ENCODE results near the gene RCN2.

The RCN2 gene

GRCh38 chr15:76936671-76937070, 5.1 kb downstream of the RCN2 start:
- TF ChIP-seq CTCF (conservative IDR thresholded peaks at IDR 0.05; ENCODE audit: low read depth, low read length): no peak
- no peak overlapping the region for H3K4me3 ChIP-seq (ENCODE audit: low read length)
- no peak for DNase-seq (ENCODE audit: low read depth)

DNA sequence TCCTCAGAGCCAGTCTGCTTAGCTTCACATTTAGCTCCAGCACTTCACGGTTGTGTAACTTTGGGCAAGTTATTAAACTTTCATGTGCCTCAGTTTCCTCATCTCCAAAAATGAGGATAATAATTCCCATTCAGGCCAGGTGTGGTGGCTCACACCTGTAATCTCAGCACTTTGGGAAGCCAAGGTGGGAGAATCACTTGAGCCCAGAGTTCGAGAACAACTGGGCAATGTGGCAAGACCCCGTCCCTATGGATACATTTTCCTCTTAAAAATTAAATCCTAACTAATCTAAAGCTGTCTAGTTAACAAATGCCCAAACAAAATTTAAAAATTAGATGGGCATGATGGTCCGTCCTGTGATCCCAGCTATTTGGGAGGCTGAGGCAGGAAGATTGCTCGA, 7.2 kb downstream of the RCN2 start:
- no peak for DNase-seq (ENCODE audit: low read depth)
- no peak for TF ChIP-seq CTCF (conservative IDR thresholded peaks at IDR 0.05; ENCODE audit: low read depth, low read length)
- no peak overlapping the region for H3K4me3 ChIP-seq (ENCODE audit: low read length)

GRCh38 chr15:76939715-76940114, 8.2 kb downstream of the RCN2 start:
- DNase-seq (ENCODE audit: low read depth): no peak
- TF ChIP-seq CTCF (conservative IDR thresholded peaks at IDR 0.05; ENCODE audit: low read depth, low read length): no peak
- H3K4me3 ChIP-seq (ENCODE audit: low read length): no peak overlapping the region

- no peak overlapping the region for H3K4me3 ChIP-seq (ENCODE audit: low read length)
- no peak for DNase-seq (ENCODE audit: low read depth)
- TF ChIP-seq CTCF (conservative IDR thresholded peaks at IDR 0.05; ENCODE audit: low read depth, low read length): no peak
Observed at GRCh38 chr15:76941636-76942035, 10.1 kb downstream of the RCN2 start.

DNA sequence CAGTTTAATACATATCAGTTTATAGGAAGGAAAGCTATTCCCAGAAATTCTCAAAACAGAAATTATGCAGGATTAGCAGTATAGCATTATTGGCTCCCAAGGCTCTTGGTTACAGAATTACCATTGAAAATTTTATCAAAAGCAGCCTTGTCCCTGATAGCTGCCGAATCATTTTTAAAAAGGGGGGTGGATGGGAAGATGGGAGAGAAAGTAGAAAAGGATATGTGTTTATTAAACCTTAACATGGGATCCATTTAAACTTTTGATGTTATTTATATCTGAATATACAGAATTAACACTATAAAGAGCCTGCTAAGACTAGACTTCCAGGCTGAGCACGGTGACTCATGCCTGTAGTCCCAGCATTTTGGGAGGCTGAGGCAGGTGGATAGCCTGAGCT, 10.8 kb downstream of the RCN2 start:
- no peak for DNase-seq (ENCODE audit: low read depth)
- H3K4me3 ChIP-seq (ENCODE audit: low read length): no peak overlapping the region
- no peak for TF ChIP-seq CTCF (conservative IDR thresholded peaks at IDR 0.05; ENCODE audit: low read depth, low read length)

DNA sequence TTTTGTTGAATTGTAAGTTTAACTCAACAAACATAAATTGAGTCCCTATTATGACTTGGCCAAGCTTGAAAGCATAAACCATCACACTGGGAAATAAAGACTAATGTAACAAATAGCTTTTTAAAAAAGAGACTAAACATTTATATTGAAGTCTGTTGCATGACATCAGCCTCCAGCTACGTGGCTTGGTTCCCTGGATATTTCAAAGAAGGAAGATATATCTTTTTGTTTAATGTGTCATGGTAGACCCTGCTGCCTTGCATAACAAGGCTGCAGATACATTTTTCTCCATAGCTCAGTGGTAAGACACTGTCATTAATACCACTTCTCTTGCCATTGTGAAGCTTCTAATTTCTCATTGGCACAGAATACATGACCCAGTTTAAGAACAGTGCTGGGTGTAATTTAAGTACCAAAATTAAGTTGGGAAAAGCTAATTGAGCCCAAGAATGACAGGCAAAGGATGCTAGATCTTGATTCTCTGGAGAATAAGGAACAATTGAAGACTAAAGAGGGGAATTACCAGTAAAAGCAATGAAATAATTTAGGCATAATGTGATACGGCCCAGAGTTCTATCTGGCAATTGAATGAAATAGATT, 14.0 kb downstream of the RCN2 start:
- TF ChIP-seq CTCF (conservative IDR thresholded peaks at IDR 0.05; ENCODE audit: low read depth, low read length): no peak
- DNase-seq (ENCODE audit: low read depth): no peak
- no peak overlapping the region for H3K4me3 ChIP-seq (ENCODE audit: low read length)

DNA sequence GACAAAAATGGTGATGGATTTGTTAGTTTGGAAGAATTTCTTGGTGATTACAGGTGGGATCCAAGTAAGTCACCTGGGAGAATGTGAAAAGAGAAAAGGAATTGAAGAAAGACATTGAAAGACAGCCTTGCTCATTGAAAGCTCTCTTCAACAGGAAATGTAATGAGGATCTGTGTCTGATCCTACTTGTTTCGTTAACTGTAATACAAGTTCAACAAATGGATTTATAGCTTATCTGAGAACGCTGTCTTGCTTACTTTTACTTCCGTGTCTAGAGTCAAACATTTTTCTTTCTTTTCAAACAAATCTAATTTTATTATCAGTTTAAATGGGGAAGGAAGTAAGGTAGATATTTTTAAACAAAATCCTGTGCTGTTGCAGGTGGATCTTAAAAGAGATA, 15.9 kb downstream of the RCN2 start:
- TF ChIP-seq CTCF (conservative IDR thresholded peaks at IDR 0.05; ENCODE audit: low read depth, low read length): no peak
- H3K4me3 ChIP-seq (ENCODE audit: low read length): no peak overlapping the region
- no peak for DNase-seq (ENCODE audit: low read depth)

All from retinal pigment epithelial cell (primary cell).